Caco-2 (cell line): ENCODE results near the gene LTBP1. TPM values are rescaled to one million over a fixed set of nuclear protein-coding genes. Genes with fewer than 3 reads are reported as not detected.

Experiments
- BruUV-seq: library from RNA; stranded (reverse); fragments of 400-500 nt; replicated peaks from 2 replicates; lab custom pipeline; 2021; lab: Mats Ljungman, UMichigan
- CTCF ChIA-PET: fragments of 300-600 bp; sonication (Branson Sonifier 250); formaldehyde crosslinking; loops from one replicate; lab custom pipeline; 2022; ENCODE audit warnings: antibody characterized with exemption; lab: Charles Lee
- POLR2A ChIA-PET: fragments of 300-600 bp; sonication (Branson Sonifier 250); formaldehyde crosslinking; loops from one replicate; lab custom pipeline; 2022; ENCODE audit warnings: antibody characterized with exemption; lab: Charles Lee
- DNase-seq, 2 experiments: peaks; one replicate each; pipeline versions ENCODE4 v3.0.0 to v3.0.0-alpha.2; 2020 to 2022
- H3K27me3 ChIP-seq: replicated peaks from 2 replicates; pipeline ENCODE4 v1.6.0; 2011; ENCODE audit warnings: low read length; ENCODE audit not compliant: control insufficient read depth, insufficient read depth
- H3K36me3 ChIP-seq: 2 replicates; pipeline ENCODE4 v1.5.1; 2011; ENCODE audit warnings: low read length; ENCODE audit not compliant: control insufficient read depth, insufficient read depth
- H3K4me1 ChIP-seq: fragments of 250-450 bp; sonication (Bioruptor Pico); 2 replicates; pipeline ENCODE4 v1.5.1; 2020; ENCODE audit warnings: mild to moderate bottlenecking
- H3K4me3 ChIP-seq: 2 replicates; pipeline ENCODE4 v1.5.1; 2011; ENCODE audit warnings: low read depth, mild to moderate bottlenecking, control low read depth, low read length
- H3K9me3 ChIP-seq: fragments of 250-450 bp; sonication (Bioruptor Pico); 2 replicates; pipeline ENCODE4 v1.5.1; 2020; ENCODE audit warnings: mild to moderate bottlenecking, moderate library complexity
- H3K27ac Mint-ChIP-seq: one replicate; pipeline ENCODE4 v1.8.0; 2022; ENCODE audit warnings: mixed read lengths; ENCODE audit not compliant: unreplicated experiment
- H3K27me3 Mint-ChIP-seq: one replicate; pipeline ENCODE4 v1.8.0; 2022; ENCODE audit warnings: mixed read lengths; ENCODE audit not compliant: insufficient read depth, unreplicated experiment
- H3K36me3 Mint-ChIP-seq: one replicate; pipeline ENCODE4 v1.8.0; 2022; ENCODE audit warnings: mild to moderate bottlenecking, mixed read lengths; ENCODE audit not compliant: insufficient read depth, unreplicated experiment
- H3K4me1 Mint-ChIP-seq: one replicate; pipeline ENCODE4 v1.8.0; 2022; ENCODE audit warnings: low read depth, mixed read lengths; ENCODE audit not compliant: unreplicated experiment
- H3K4me3 Mint-ChIP-seq: one replicate; pipeline ENCODE4 v1.8.0; 2022; ENCODE audit warnings: mild to moderate bottlenecking, moderate library complexity, mixed read lengths; ENCODE audit not compliant: unreplicated experiment
- H3K9me3 Mint-ChIP-seq: one replicate; pipeline ENCODE4 v1.8.0; 2022; ENCODE audit warnings: mixed read lengths; ENCODE audit not compliant: unreplicated experiment
- CTCF ChIP-seq, 2 experiments: fragments of 200-600 bp in 1 of 2; IDR thresholded peaks; 1 replicate in 1 of 2; 2 replicates in 1 of 2; pipeline versions ENCODE4 v1.5.1 to v1.8.0; 2011 to 2022; ENCODE audit warnings: antibody characterized with exemption in 1 of 2, control low read depth in 1 of 2, inconsistent platforms in 1 of 2, low read depth in 1 of 2, low read length in 1 of 2, mild to moderate bottlenecking in 1 of 2, moderate library complexity in 1 of 2; ENCODE audit not compliant: insufficient read depth in 1 of 2, severe bottlenecking in 1 of 2, unreplicated experiment in 1 of 2
- intact Hi-C: fragments of 100-400 bp; cut with micrococcal nuclease; formaldehyde crosslinking; loops from one replicate; pipeline ENCODE4 v1.10.0; 2022; ENCODE audit not compliant: unreplicated experiment
- total RNA-seq: library from RNA; stranded (reverse); gene quantifications from 2 replicates; pipeline ENCODE4 v1.2.3, GENCODE V29; 2022

LTBP1 gene
- total RNA-seq, 1 experiment from 2014 or later = 64.2 TPM

- Histone ChIP-seq H3K9me3 (no peaks in the 10 kb centered on the region), H3K36me3 (no peaks in the 10 kb centered on the region), H3K27me3 (no peaks in the 10 kb centered on the region), H3K4me3 (no peak overlapping the region), H3K4me1 (peaks cover 33% of the 10 kb centered on the region)
- Mint-ChIP-seq H3K9me3 (no peaks in the 10 kb centered on the region), H3K4me1 (peaks cover 29% of the 10 kb centered on the region), H3K36me3 (no peaks in the 10 kb centered on the region), H3K27ac (no peak overlapping the region), H3K4me3 (no peak overlapping the region), H3K27me3 (no peaks in the 10 kb centered on the region)
- no peak for DNase-seq
- ChIA-PET POLR2A (no interaction called here), CTCF (interaction anchor here (0.5 kb wide), 1 partner anchor 30 kb away, joined by 3 read pairs; no protein-coding TSS in a partner anchor)
- intact Hi-C loops = no loop called here
- BruUV-seq = no TSS peak
- no peak for TF ChIP-seq CTCF (IDR thresholded peaks at IDR 0.05; ENCODE audit: insufficient read depth in 1 of 2, low read depth in 1 of 2, low read length in 1 of 2, severe bottlenecking in 1 of 2, unreplicated experiment in 1 of 2)
Measured at GRCh38 chr2:33022395-33022985, 75.7 kb downstream of the LTBP1 start.

- Mint-ChIP-seq H3K27me3 (no peaks in the 10 kb centered on the region), H3K4me3 (peak overlapping the region; percentile 1), H3K4me1 (peaks cover 24% of the 10 kb centered on the region), H3K27ac (no peak overlapping the region), H3K9me3 (no peaks in the 10 kb centered on the region), H3K36me3 (no peaks in the 10 kb centered on the region)
- ChIA-PET CTCF (interaction anchor here (0.5 to 1.2 kb wide), 2 partner anchors 10 to 29 kb away, joined by 3 to 5 read pairs; no protein-coding TSS in a partner anchor), POLR2A (no interaction called here)
- Histone ChIP-seq H3K4me1 (peaks cover 26% of the 10 kb centered on the region), H3K27me3 (no peaks in the 10 kb centered on the region), H3K4me3 (no peak overlapping the region), H3K9me3 (no peaks in the 10 kb centered on the region), H3K36me3 (no peaks in the 10 kb centered on the region)
- peak in 1 of 2 experiments; percentile 36 for DNase-seq
- no peak for TF ChIP-seq CTCF (IDR thresholded peaks at IDR 0.05; ENCODE audit: insufficient read depth in 1 of 2, low read depth in 1 of 2, low read length in 1 of 2, severe bottlenecking in 1 of 2, unreplicated experiment in 1 of 2)
- BruUV-seq = no TSS peak
- intact Hi-C loops = loop anchor here (1.0 kb wide), 1 partner anchor 8 kb away; no protein-coding TSS in a partner anchor
Measured at GRCh38 chr2:33022989-33023727, 76.4 kb downstream of the LTBP1 start.

GRCh38 chr2:33023728-33024500 is 77.2 kb downstream of the LTBP1 start:
- Mint-ChIP-seq H3K27me3 (no peaks in the 10 kb centered on the region), H3K27ac (peak overlapping the region; percentile 84), H3K36me3 (no peaks in the 10 kb centered on the region), H3K4me3 (no peak overlapping the region), H3K9me3 (no peaks in the 10 kb centered on the region), H3K4me1 (peaks cover 22% of the 10 kb centered on the region)
- H3K4me1 ChIP-seq = peaks cover 23% of the 10 kb centered on the region
- H3K36me3 ChIP-seq = no peaks in the 10 kb centered on the region
- CTCF ChIA-PET = interaction anchor here (1.2 kb wide), 1 partner anchor 10 kb away, joined by 5 read pairs; no protein-coding TSS in a partner anchor
- intact Hi-C loops = loop anchor here (1.0 kb wide), 1 partner anchor 9 kb away; no protein-coding TSS in a partner anchor
- BruUV-seq = no TSS peak
- H3K27me3 ChIP-seq = no peaks in the 10 kb centered on the region
- POLR2A ChIA-PET = no interaction called here
- DNase-seq = no peak
- no peaks in the 10 kb centered on the region for H3K9me3 ChIP-seq
- TF ChIP-seq CTCF (IDR thresholded peaks at IDR 0.05; ENCODE audit: insufficient read depth in 1 of 2, low read depth in 1 of 2, low read length in 1 of 2, severe bottlenecking in 1 of 2, unreplicated experiment in 1 of 2) = no peak
- no peak overlapping the region for H3K4me3 ChIP-seq
